ENCODE data around the gene PKN1.
A peak's percentile ranks its signal among the peaks of the same experiment; 100 is the strongest.
"Not testable (repeated sequence)": the region's sequence is repeated elsewhere in the genome, so short reads cannot be mapped to it uniquely, and the experiment has no call there.

PKN1 gene

GRCh38 chr19:14492756-14493337 lies 59.7 kb downstream of the PKN1 start:
- DNase-seq, result no peak

GRCh38 chr19:14494411-14494810 lies 61.3 kb downstream of the PKN1 start:
- DNase-seq, result no peak

DNA sequence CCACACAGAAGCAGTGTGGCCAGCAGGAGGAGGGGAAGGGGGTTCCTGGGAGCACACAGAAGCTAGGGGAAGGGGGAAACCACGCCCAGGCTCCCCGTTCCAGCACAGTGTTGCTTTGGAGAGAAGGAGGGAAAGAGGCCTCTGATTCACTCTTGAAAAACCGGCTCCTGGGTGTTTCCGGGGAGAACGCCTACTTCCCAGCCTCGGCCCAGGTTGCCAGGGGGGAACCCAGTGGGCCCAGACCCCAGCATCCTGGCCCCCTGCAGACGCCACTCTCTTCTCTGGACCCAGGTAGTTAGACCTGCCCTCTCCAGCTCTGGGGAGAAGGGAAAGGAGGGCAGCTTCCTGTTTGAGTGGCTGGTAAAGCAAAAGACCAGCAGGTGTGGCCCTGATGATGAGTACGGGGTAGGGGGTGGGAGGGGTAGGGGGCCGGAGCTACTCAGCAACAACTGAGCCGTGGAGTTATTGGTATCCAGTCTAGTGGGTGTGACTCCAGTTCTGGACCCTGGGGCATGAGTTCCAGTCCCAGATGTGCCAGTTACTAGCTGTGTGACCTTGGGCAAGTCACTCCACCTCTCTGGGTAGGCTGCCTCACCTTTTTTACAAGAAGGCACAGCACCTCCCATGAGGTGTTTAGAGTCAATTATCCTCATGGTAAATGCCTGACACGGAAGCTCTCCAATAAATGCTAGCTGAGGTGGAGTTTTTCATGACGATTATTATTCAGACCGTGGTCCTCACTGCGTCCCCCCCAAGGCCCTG lies 62.0 kb downstream of the PKN1 start:
- no peak for DNase-seq

GRCh38 chr19:14495672-14496028 lies 62.5 kb downstream of the PKN1 start:
- no peak for DNase-seq

- DNase-seq, result peak; percentile 96
Measured at GRCh38 chr19:14496029-14496833, 63.1 kb downstream of the PKN1 start, which contains the start of gene GIPC1. Gene GIPC1, minus strand, starts transcription at chr19:14496127. Its CDS starts 13,151 bp downstream, at chr19:14482976.

- no peak for DNase-seq
Measured at GRCh38 chr19:14496834-14497227, 63.7 kb downstream of the PKN1 start.

GRCh38 chr19:14497228-14497921 lies 64.3 kb downstream of the PKN1 start:
- DNase-seq, result no peak

DNA sequence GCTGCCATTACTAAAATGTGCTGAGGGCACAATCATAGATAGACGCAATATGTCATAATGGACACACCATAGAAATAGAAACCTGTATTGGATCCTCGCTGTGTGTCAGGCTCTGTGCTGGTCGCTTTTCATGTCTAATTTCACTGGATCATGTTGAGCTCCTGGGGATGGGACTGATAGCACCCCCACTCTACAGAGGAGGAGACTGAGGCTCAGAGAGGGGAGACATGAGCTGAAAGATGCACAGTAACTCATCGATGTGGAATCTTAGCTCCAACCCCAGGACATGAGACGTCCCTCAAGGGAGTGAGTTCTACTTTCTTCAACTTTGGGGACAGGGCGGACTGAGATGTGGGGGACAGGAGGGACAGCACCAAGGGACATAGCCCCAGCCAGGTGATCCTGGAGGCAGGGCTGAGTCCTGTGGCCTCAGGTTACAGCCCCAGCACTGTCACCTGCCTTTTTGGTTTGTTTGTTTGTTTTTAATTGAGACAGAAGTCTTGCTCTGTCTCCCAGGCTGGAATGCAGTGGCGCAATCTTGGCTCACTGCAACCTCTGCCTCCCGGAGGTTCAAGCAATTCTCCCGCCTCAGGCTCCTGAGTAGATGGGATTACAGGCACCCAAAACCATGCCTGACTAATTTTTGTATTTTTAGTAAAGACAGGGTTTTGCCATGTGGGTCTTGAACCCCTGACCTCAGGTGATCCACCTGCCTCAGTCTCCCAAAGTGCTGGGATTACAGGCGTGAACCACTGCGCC lies 69.4 kb downstream of the PKN1 start:
- no peak for DNase-seq

GRCh38 chr19:14503285-14503684 lies 70.2 kb downstream of the PKN1 start:
- DNase-seq, result no peak

DNA sequence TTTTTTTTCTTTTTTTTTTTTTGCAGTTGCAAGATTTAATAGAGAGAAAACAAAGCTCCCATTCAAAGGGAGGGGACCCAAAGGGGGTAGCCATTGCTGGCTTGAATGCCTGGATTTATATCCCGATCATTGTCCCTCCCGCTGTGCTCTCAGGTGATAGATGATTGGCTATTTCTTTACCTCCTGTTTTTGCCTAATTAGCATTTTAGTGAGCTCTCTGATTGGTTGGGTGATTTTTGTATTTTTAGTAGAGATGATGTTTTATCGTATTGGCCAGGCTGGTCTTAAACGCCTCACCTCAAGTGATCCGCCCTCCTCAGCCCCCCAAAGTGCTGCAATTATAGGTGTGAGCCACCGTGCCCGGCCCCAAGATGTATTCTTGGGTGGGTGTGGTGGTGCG lies 71.5 kb downstream of the PKN1 start:
- DNase-seq, result not testable (repeated sequence)

GRCh38 chr19:14505488-14506239 lies 72.6 kb downstream of the PKN1 start:
- no peak for DNase-seq

- no peak for DNase-seq
Measured at GRCh38 chr19:14507704-14508542, 74.8 kb downstream of the PKN1 start.

DNA sequence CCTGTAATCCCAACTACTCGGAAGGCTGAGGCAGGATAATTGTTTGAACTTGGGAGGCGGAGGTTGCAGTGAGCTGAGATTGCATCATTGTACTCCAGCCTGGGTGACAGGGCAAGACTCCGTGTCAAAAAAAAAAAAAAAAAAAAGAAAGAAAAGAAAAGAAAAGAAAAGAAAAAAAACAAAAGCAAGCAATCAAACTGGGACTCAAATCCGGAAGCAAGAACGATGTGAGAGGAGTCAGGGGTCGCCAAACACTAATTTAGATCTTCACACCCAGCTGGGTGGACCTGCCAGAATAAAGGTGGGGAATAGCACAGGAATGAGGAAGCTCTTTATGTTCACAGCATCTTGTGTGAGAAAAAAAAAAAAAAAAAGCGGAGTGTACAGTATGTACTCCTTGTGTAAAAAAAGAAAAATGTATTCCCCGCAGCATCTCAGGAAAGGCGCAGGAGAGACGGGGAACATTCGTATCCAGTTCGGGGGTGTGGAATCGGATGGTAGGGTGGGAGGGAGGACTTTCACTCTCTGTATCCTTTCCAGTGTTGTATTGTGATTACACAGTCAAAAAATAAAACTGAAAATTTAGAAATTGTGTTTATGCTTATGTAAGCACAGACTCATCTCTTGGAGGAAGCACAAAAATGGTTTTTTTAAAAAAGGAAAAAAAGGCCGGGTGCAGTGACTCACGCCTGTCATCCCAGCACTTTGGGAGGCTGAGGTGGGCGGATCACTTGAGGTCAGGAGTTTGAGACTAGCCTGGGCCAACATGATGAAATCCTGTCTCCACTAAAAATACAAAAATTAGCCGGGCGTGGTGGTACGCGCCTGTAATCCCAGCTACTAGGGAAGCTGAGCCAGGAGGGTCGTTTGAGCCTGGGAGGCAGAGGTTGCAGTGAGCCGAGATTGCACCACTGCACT lies 77.5 kb downstream of the PKN1 start:
- DNase-seq, result no peak

DNA sequence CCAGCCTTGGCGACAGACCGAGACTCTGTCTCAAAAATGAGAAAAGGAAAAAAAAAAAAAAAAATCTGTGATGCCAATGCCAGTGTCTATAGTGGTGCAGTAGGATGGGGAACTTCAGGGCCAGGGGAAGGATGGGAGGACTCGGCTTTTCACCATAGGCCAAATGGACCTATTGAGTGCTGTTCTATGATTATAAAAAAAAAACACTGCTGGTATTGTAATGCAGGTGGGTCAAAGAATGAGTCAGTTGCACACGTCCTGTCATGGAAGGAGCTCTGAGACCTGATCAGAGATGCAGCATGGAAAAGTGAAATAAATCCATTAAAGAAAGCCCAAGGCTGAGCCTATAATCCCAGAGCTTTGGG lies 78.1 kb downstream of the PKN1 start:
- no peak for DNase-seq

GRCh38 chr19:14512406-14512961 lies 79.4 kb downstream of the PKN1 start:
- DNase-seq, result no peak

- DNase-seq, result no peak
Measured at GRCh38 chr19:14514215-14514863, 81.2 kb downstream of the PKN1 start.

GRCh38 chr19:14515501-14516047 lies 82.5 kb downstream of the PKN1 start:
- no peak for DNase-seq

- no peak for DNase-seq
Measured at GRCh38 chr19:14516048-14516534, 83.0 kb downstream of the PKN1 start.

All from DMS 273 treated with DMSO at 0.1 percent for 48 hours (cell line).